A549 (cell line): ENCODE measurements around the gene MYO1E.

Experiments used
- CTCF ChIP-seq: fragments of >200 bp; sonication (Bioruptor Twin); formaldehyde crosslinking; IDR thresholded peaks from 3 replicates; pipeline ENCODE4 v1.5.1; 2016
- POLR2A ChIP-seq: IDR thresholded peaks from 2 replicates; pipeline ENCODE4 v1.6.1; 2012; ENCODE audit warnings: mild to moderate bottlenecking, low read length

GRCh38 chr15:59236394-59236793 lies 136.3 kb downstream of the MYO1E start:
- TF ChIP-seq CTCF (no peak), POLR2A (no peak)
